GM23338 (cell line): ENCODE results near the gene RALGPS1. TPM values are rescaled to one million over a fixed set of nuclear protein-coding genes. Genes with fewer than 3 reads are reported as not detected.

ENCODE experiments used
- ATAC-seq: fragments of 200-7000 bp; cut with Tn5 transposase; 3 replicates; pipeline ENCODE4 v1.9.1; 2020
- DNase-seq: peaks from one replicate; pipeline ENCODE4 v3.0.0-alpha.2; 2015; ENCODE audit warnings: low spot score
- H2AFZ ChIP-seq: fragments of 200-600 bp; sonication (generic); 2 replicates; pipeline ENCODE4 v1.8.0; 2016; ENCODE audit warnings: antibody characterized with exemption, mild to moderate bottlenecking, moderate library complexity
- H3F3A ChIP-seq: fragments of 200-600 bp; sonication (generic); replicated peaks from 2 replicates; pipeline ENCODE4 v1.8.0; 2017; ENCODE audit warnings: antibody characterized with exemption, mixed run types, low read depth
- H3K27ac ChIP-seq: fragments of 200-600 bp; sonication (generic); 2 replicates; pipeline ENCODE4 v1.6.1; 2016; ENCODE audit warnings: low read depth
- H3K27me3 ChIP-seq: fragments of 200-600 bp; sonication (generic); 2 replicates; pipeline ENCODE4 v1.8.0; 2016; ENCODE audit warnings: mild to moderate bottlenecking, mixed run types, moderate library complexity; ENCODE audit not compliant: insufficient read depth
- H3K36me3 ChIP-seq: fragments of 200-600 bp; sonication (generic); 2 replicates; pipeline ENCODE4 v1.8.0; 2016; ENCODE audit warnings: mild to moderate bottlenecking; ENCODE audit not compliant: insufficient read depth
- H3K4me1 ChIP-seq: fragments of 200-600 bp; sonication (generic); 2 replicates; pipeline ENCODE4 v1.8.0; 2016; ENCODE audit warnings: mild to moderate bottlenecking, moderate library complexity; ENCODE audit not compliant: insufficient read depth
- H3K4me2 ChIP-seq: fragments of 200-600 bp; sonication (generic); 2 replicates; pipeline ENCODE4 v1.7.1; 2017; ENCODE audit warnings: mixed run types
- H3K4me3 ChIP-seq: fragments of 200-600 bp; sonication (generic); 2 replicates; pipeline ENCODE4 v1.6.1; 2016; ENCODE audit warnings: mixed run types
- H3K79me2 ChIP-seq: fragments of 200-600 bp; sonication (generic); replicated peaks from 2 replicates; pipeline ENCODE4 v1.8.0; 2017; ENCODE audit warnings: mild to moderate bottlenecking; ENCODE audit not compliant: insufficient read depth
- H3K9me2 ChIP-seq: fragments of 200-600 bp; sonication (generic); 2 replicates; pipeline ENCODE4 v1.8.0; 2017; ENCODE audit not compliant: insufficient read depth
- H4K20me1 ChIP-seq: fragments of 200-600 bp; sonication (generic); replicated peaks from 2 replicates; pipeline ENCODE4 v1.8.0; 2017; ENCODE audit warnings: mild to moderate bottlenecking; ENCODE audit not compliant: insufficient read depth
- H3K27ac Mint-ChIP-seq: 2 replicates; pipeline ENCODE4 v1.8.0; 2020; ENCODE audit warnings: inconsistent platforms, mild to moderate bottlenecking, moderate library complexity, mixed read lengths
- H3K27me3 Mint-ChIP-seq: 3 replicates; pipeline ENCODE4 v1.8.0; 2022; ENCODE audit warnings: low read depth, mild to moderate bottlenecking, moderate library complexity, mixed read lengths, inconsistent platforms; ENCODE audit not compliant: insufficient read depth, poor library complexity
- H3K36me3 Mint-ChIP-seq: 3 replicates; pipeline ENCODE4 v1.8.0; 2021; ENCODE audit warnings: low read depth, mild to moderate bottlenecking, inconsistent platforms, moderate library complexity, mixed read lengths
- H3K4me1 Mint-ChIP-seq: 3 replicates; pipeline ENCODE4 v1.8.0; 2020; ENCODE audit warnings: mild to moderate bottlenecking, inconsistent platforms, mixed read lengths
- H3K4me3 Mint-ChIP-seq: 3 replicates; pipeline ENCODE4 v1.8.0; 2021; ENCODE audit warnings: moderate library complexity, mild to moderate bottlenecking, inconsistent platforms, mixed read lengths
- H3K9me3 Mint-ChIP-seq: 3 replicates; pipeline ENCODE4 v1.8.0; 2020; ENCODE audit warnings: moderate library complexity, mild to moderate bottlenecking, inconsistent platforms, mixed read lengths
- CREB1 ChIP-seq: fragments of 250-450 bp; sonication (Bioruptor Pico); IDR thresholded peaks from 2 replicates; pipeline ENCODE4 v1.5.0; 2020; ENCODE audit warnings: low read depth, mild to moderate bottlenecking, moderate library complexity
- CTCF ChIP-seq, 2 experiments: fragments of 200-600 bp in 1 of 2; sonication (generic) in 1 of 2; conservative IDR thresholded peaks; 2 replicates each; pipeline versions ENCODE4 v1.5.1 to v1.6.1; 2016 to 2017; ENCODE audit warnings: antibody characterized with exemption in 2 of 2, low read depth in 2 of 2, mild to moderate bottlenecking in 2 of 2, moderate library complexity in 1 of 2
- ETS1 ChIP-seq: IDR thresholded peaks from 2 replicates; pipeline ENCODE4 v1.6.1; 2016; ENCODE audit warnings: antibody characterized with exemption
- EZH2 ChIP-seq: fragments of 200-600 bp; sonication (generic); IDR thresholded peaks from one replicate; pipeline ENCODE4 v1.8.0; 2017; ENCODE audit warnings: antibody characterized with exemption, mild to moderate bottlenecking, low read depth; ENCODE audit not compliant: unreplicated experiment
- JUNB ChIP-seq: IDR thresholded peaks from one replicate; pipeline ENCODE4 v1.6.1; 2016; ENCODE audit warnings: antibody characterized with exemption; ENCODE audit not compliant: unreplicated experiment
- NANOG ChIP-seq: IDR thresholded peaks from 2 replicates; pipeline ENCODE4 v1.6.1; 2016; ENCODE audit warnings: antibody characterized with exemption, borderline replicate concordance
- POLR2AphosphoS5 ChIP-seq: IDR thresholded peaks from 2 replicates; pipeline ENCODE4 v1.6.1; 2016; ENCODE audit warnings: antibody characterized with exemption, low read depth
- REST ChIP-seq: IDR thresholded peaks from one replicate; pipeline ENCODE4 v1.6.1; 2018; ENCODE audit warnings: antibody characterized with exemption; ENCODE audit not compliant: unreplicated experiment
- polyA plus RNA-seq: library from polyadenylated mRNA; unstranded; fragments of >200 nt; fragmentation: Nextera tagmentation; extraction: Ambion mirVana; gene quantifications from 2 replicates; pipeline ENCODE4 v1.2.1, GENCODE V29; 2016
- total RNA-seq: library from RNA; depleted of rRNA; stranded (reverse); fragments of >200 nt; shearing (Covaris generic); gene quantifications from 2 replicates; pipeline ENCODE4 v1.2.3, GENCODE V29; 2014

RALGPS1 gene
- total and polyA plus RNA-seq, 2 experiments from 2014 or later, result 18.2 to 57.1 TPM

GRCh38 chr9:127223810-127224177, 309.2 kb downstream of the RALGPS1 start:
- H3K4me2 ChIP-seq, result peak overlapping the region; percentile 94
- no peaks in the 10 kb centered on the region for H3K9me2 ChIP-seq
- Mint-ChIP-seq H3K27ac (no peak overlapping the region), H3K27me3 (peaks cover 18% of the 10 kb centered on the region), H3K9me3 (peaks cover 3% of the 10 kb centered on the region; the same call in 1 of the 3 replicates), H3K4me1 (peaks cover 19% of the 10 kb centered on the region), H3K4me3 (peak overlapping the region; percentile 83), H3K36me3 (no peaks in the 10 kb centered on the region)
- peak; percentile 42 for ATAC-seq
- H3K27ac ChIP-seq, result peak overlapping the region; percentile 57; the same call in 1 of the 2 replicates
- peak overlapping the region; percentile 79 for H3K4me3 ChIP-seq
- peaks cover 8% of the 10 kb centered on the region; the same call in 1 of the 2 replicates for H3K4me1 ChIP-seq
- H3F3A ChIP-seq, result peaks cover 11% of the 10 kb centered on the region
- H3K27me3 ChIP-seq, result peaks cover 25% of the 10 kb centered on the region
- no peaks in the 10 kb centered on the region for H3K36me3 ChIP-seq
- H3K79me2 ChIP-seq, result no peaks in the 10 kb centered on the region
- peaks cover 9% of the 10 kb centered on the region; the same call in 1 of the 2 replicates for H4K20me1 ChIP-seq
- TF ChIP-seq ETS1, result no peak
- TF ChIP-seq EZH2, result no peak
- TF ChIP-seq JUNB, result no peak
- TF ChIP-seq CREB1, result no peak
- peak; percentile 53 to 62 for TF ChIP-seq CTCF (conservative IDR thresholded peaks at IDR 0.05; ENCODE audit: low read depth in 2 of 2)
- no peak; the same call in 1 of the 2 replicates for TF ChIP-seq POLR2AphosphoS5
- TF ChIP-seq NANOG, result no peak
- no peak for TF ChIP-seq REST
- H2AFZ ChIP-seq, result peak overlapping the region; percentile 92
- no peak for DNase-seq
